Caki2 (cell line): ENCODE results near the gene DLGAP5. TPM values are rescaled to one million over a fixed set of nuclear protein-coding genes. Genes with fewer than 3 reads are reported as not detected.
A peak's percentile ranks its signal among the peaks of the same experiment; 100 is the strongest.

Experiments
- DNase-seq: peaks from one replicate; pipeline ENCODE4 v3.0.0-alpha.2; 2015; ENCODE audit warnings: low read depth
- in situ Hi-C: cut with HindIII; loops from 2 replicates; pipeline ENCODE4 v1.10.0; 2016; ENCODE audit warnings: low sequenced_read_pairs, low pct_unique_long_range_greater_than_20kb, mixed read lengths
- total RNA-seq: library from RNA; depleted of rRNA; stranded (reverse); fragments of >200 nt; shearing (Covaris generic); gene quantifications from 2 replicates; pipeline ENCODE4 v1.2.3, GENCODE V29; 2014; ENCODE audit warnings: low replicate concordance; rRNA removed

Gene DLGAP5
- total RNA-seq, 1 experiment from 2014 or later = 27.1 TPM

- peak; percentile 68 for DNase-seq
- in situ Hi-C loops = no loop called here
Observed at GRCh38 chr14:55102141-55102621, 89.2 kb downstream of the DLGAP5 start.

- in situ Hi-C loops = no loop called here
- DNase-seq = no peak
Observed at GRCh38 chr14:55101698-55102097, 89.7 kb downstream of the DLGAP5 start.

GRCh38 chr14:55099756-55100155 lies 91.6 kb downstream of the DLGAP5 start:
- in situ Hi-C loops = no loop called here
- DNase-seq = no peak

GRCh38 chr14:55098561-55098898 lies 92.9 kb downstream of the DLGAP5 start:
- in situ Hi-C loops = no loop called here
- DNase-seq = no peak

Other genes with a start within 250 kb of the DLGAP5 start
- gene WDHD1, start 164.5 kb downstream of the DLGAP5 start, total RNA-seq = 6.3 and 10.0 TPM in 2 replicates
- gene SOCS4, start 164.3 kb downstream of the DLGAP5 start, total RNA-seq = 3.6 and 4.7 TPM in 2 replicates
- gene MAPK1IP1L, start 139.9 kb downstream of the DLGAP5 start, total RNA-seq = 18.9 and 46.6 TPM in 2 replicates
- gene LGALS3, start 62.3 kb downstream of the DLGAP5 start, total RNA-seq = 246 and 274 TPM in 2 replicates
- gene FBXO34, start 79.8 kb upstream of the DLGAP5 start, total RNA-seq = 17.9 and 20.3 TPM in 2 replicates
- 5.9 and 10.1 TPM in 2 replicates for gene ATG14, start 220.2 kb upstream of the DLGAP5 start, total RNA-seq
- not detected in 2 replicates for gene TBPL2, start 249.0 kb upstream of the DLGAP5 start, total RNA-seq